ENCODE measurements around the gene ACTBL2.
"Not testable (repeated sequence)": the region's sequence is repeated elsewhere in the genome, so short reads cannot be mapped to it uniquely, and the experiment has no call there.

The ACTBL2 gene

DNA sequence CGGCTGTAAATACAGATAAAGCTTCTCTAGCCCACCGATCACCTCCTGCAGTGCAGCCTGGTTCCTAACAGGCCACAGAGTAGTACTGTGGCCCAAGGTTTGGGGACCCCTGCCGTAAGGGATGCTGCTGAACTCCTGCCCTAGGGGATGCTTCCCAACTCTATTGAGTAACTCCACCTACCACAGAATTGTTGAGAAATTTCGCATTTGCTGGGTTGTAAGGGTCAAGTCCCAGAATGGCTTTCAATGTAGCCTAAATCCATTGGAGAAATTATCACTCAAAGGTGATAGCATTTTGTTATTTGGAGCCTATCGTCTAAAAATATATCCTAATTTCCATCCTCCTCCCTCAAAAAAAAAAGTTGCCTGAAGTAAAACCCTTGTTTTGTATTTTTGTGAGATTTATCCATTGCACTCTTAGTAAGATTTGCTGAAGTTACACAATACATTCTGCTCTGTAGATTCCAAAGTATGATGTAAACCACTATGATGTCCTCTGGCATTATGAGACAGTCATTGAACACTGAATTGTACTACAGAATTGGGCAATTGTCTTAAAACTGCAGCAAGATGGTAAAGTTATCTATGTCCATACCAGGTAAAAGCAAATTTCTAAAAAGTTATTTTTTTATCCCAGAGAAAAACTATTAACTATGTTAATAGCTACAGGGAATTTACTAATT is 14.0 kb downstream of the ACTBL2 start:
- DNase-seq (no peak), ATAC-seq (no peak)
- no peak overlapping the region for H3K4me3 Mint-ChIP-seq
- H3K27ac Mint-ChIP-seq, result no peak overlapping the region
- no peaks in the 10 kb centered on the region for H3K9me3 Mint-ChIP-seq
- peaks cover 12% of the 10 kb centered on the region for H3K27me3 Mint-ChIP-seq
- no peaks in the 10 kb centered on the region for H3K4me1 Mint-ChIP-seq

- H3K27ac Mint-ChIP-seq, result no peak overlapping the region
- peaks cover 19% of the 10 kb centered on the region for H3K27me3 Mint-ChIP-seq
- H3K9me3 Mint-ChIP-seq, result no peaks in the 10 kb centered on the region
- ATAC-seq (no peak), DNase-seq (no peak)
- H3K4me3 Mint-ChIP-seq, result no peak overlapping the region
- H3K4me1 Mint-ChIP-seq, result no peaks in the 10 kb centered on the region
Observed at GRCh38 chr5:57466544-57466943, 16.1 kb downstream of the ACTBL2 start.

DNA sequence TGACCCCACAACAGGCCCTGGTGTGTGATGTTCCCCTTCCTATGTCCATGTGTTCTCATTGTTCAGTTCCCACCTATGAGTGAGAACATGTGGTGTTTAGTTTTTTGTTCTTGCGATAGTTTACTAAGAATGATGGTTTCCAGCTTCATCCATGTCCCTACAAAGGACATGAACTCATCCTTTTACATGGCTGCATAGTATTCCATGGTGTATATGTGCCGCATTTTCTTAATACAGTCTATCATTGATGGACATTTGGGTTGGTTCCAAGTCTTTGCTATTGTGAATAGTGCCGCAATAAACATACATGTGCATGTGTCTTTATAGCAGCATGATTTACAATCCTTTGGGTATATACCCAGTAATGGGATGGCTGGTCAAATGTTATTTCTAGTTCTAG is 22.6 kb downstream of the ACTBL2 start:
- H3K4me3 Mint-ChIP-seq, H3K27ac Mint-ChIP-seq, H3K9me3 Mint-ChIP-seq, H3K4me1 Mint-ChIP-seq, ATAC-seq, DNase-seq, H3K27me3 Mint-ChIP-seq: not testable (repeated sequence)

DNA sequence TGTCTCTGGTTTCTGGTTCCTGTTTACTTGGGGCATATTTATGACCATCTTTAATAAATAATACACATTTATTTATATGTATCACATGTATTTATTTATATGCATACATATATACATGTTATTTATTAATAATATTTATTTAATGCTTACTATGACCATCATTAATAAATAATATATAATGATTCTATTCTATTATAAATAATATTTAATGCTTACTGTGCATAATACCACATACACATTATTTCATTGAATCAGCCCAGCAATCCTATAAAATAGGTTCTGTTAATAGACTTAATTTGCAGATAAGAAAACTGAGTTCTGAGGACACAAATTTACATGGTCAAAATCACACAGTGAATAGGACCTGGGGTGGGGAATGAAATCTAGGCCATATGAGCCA is 24.2 kb downstream of the ACTBL2 start:
- Mint-ChIP-seq H3K27me3 (peaks cover 7% of the 10 kb centered on the region), H3K4me1 (no peaks in the 10 kb centered on the region), H3K9me3 (no peaks in the 10 kb centered on the region), H3K4me3 (no peak overlapping the region), H3K27ac (no peak overlapping the region)
- ATAC-seq (no peak), DNase-seq (no peak)

DNA sequence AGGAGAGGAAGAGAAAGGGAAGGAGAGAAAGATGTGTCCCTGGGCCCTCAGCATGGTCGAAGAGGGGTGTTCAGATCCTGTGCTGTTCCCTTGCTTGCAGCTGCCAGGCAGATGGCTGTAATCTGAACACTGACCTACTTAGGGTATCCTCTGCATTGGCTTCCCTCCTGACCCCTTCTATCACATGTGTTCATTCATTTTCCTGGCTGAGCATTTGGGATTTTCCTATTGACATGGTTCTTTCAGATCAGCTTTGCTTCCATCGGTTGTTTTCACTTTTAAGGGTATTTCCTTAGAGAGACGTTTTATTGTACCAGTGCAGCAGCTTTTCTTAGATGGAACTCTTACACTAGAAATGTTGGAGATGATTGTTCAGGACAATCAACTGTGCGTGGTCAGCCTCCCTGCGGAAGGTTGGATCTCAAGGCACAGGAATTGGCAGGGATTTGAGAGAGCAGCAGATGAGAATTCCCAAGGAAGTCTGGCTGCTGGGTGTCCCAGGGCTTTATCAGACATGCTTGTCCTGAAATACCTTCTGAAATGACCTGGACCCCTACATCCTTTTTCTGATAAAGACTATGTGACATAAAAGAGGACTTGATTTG is 26.0 kb downstream of the ACTBL2 start:
- no peak for DNase-seq
- Mint-ChIP-seq H3K27me3 (no peaks in the 10 kb centered on the region), H3K27ac (no peak overlapping the region)

GRCh38 chr5:57455511-57456455 is 26.8 kb downstream of the ACTBL2 start:
- DNase-seq, result no peak
- no peaks in the 10 kb centered on the region for H3K4me1 Mint-ChIP-seq

More for the DNA sequence above, 26.0 kb downstream of the ACTBL2 start:
- Mint-ChIP-seq H3K4me1 (no peaks in the 10 kb centered on the region), H3K4me3 (no peak overlapping the region), H3K9me3 (no peaks in the 10 kb centered on the region)
- ATAC-seq, result no peak

DNA sequence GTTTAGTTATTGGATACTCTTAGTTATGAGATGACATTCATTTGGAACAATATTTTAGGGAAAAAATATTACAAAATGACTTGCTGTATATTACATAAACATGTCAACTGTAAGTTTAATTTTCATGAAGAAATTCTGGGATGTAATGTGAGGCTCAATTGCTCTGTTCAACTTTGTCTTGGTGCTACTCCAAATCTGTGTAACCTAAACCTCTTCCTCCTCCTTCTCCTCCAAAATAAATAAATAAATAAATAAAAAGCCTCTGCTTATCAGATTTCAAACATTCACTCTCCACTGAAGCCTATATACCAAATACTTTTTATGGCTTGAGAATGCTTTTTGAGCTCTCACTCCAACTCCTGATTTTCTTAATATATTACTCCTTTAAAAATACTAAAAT is 27.7 kb downstream of the ACTBL2 start:
- no peak for ATAC-seq
- Mint-ChIP-seq H3K4me1 (no peaks in the 10 kb centered on the region), H3K4me3 (no peak overlapping the region), H3K27ac (no peak overlapping the region), H3K9me3 (no peaks in the 10 kb centered on the region), H3K27me3 (no peaks in the 10 kb centered on the region)
- DNase-seq, result no peak

More at GRCh38 chr5:57455511-57456455, 26.8 kb downstream of the ACTBL2 start:
- Mint-ChIP-seq H3K27ac (peak overlapping the region in 1 of 2 donors; percentile 27), H3K4me3 (no peak overlapping the region), H3K27me3 (no peaks in the 10 kb centered on the region), H3K9me3 (no peaks in the 10 kb centered on the region)
- no peak for ATAC-seq

DNA sequence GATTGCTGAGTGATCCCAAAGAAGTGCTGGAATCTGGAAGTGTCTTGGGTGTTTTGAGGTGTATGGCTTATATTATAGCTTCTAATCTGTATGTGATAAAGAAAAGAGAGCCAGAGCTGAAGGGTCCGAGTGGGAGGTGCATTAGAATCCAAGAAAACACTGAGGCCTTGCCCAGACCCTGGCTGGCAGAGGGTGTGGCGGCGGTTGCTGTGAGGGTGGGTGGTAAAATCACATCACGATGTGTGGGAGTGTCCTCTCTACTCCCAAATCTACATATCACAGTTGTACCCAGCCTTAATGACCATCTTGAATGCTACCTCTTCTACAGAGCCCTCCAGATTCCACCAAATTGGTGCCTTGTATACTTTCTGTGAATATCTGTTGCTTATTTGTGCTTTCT is 28.9 kb downstream of the ACTBL2 start:
- Mint-ChIP-seq H3K4me3 (no peak overlapping the region), H3K4me1 (no peaks in the 10 kb centered on the region), H3K27ac (no peak overlapping the region)

DNA sequence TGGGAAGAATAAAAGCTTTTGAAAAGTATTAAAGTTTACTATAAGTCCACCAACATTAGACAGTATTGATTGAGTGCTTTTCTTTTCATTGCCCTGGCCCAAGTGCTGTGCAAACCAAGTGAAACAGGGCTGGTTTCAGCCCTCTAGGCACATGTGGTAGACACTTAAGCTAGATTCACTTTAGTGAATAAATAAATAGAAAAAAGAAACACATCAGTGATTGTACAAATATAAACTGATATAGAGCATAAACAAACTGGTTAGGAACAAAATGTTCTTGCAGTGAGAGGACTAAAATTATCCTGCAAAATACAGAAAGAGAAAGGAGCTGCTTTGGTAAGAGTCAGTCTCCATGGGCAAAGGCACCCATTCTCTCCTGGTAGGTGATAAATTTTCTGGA is 29.7 kb downstream of the ACTBL2 start:
- DNase-seq (no peak), ATAC-seq (no peak)
- Mint-ChIP-seq H3K4me3 (no peak overlapping the region), H3K4me1 (no peaks in the 10 kb centered on the region), H3K9me3 (no peaks in the 10 kb centered on the region), H3K27ac (no peak overlapping the region), H3K27me3 (no peaks in the 10 kb centered on the region)

More for the DNA sequence above, 28.9 kb downstream of the ACTBL2 start:
- no peaks in the 10 kb centered on the region for H3K9me3 Mint-ChIP-seq
- H3K27me3 Mint-ChIP-seq, result no peaks in the 10 kb centered on the region
- ATAC-seq (no peak), DNase-seq (no peak)

DNA sequence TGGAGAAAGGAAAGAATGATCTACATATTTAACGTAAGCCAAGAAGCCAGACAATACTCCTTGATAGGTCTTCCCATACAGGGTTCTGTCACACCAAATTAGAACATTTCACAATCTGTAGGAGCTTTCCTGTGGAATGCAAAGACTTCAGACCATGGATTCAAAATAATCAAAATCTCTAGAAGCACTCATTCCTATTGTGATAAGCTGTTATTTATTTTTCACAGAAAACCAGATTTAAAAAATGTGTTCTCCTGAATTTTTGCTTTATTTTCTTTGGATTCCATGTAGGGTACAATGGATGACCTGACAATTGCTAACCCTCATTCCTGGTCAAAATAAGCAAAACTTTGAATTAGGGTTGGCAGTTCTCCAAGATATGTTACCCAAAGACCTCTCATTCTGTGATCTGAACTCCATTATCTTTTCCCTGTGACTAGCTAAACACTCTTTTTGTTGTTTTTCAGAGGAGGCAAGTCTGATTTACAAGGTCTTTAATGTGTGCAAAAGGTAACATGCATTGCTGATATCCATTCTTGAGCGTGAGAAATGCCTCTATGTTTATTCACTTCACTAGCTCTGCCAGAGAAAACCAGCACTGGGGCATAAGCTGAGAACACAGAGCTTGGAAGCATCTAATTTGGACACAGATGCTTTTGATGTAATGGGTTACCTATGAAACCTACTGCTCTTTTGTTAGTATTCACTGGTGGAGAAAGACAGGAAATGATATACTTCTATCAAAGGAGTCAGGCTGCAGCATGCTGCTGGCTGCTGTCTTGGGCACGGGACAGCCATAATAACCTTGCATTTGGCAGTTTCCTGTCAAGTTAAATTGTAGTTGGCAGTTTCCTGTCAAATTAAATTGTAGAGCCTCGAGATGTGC is 31.4 kb downstream of the ACTBL2 start:
- H3K4me3 Mint-ChIP-seq, result no peak overlapping the region
- DNase-seq (no peak), ATAC-seq (no peak)
- H3K27me3 Mint-ChIP-seq, result no peaks in the 10 kb centered on the region
- no peak overlapping the region for H3K27ac Mint-ChIP-seq
- H3K4me1 Mint-ChIP-seq, result no peaks in the 10 kb centered on the region
- H3K9me3 Mint-ChIP-seq, result no peaks in the 10 kb centered on the region

GRCh38 chr5:57448751-57449150 is 33.9 kb downstream of the ACTBL2 start:
- no peak overlapping the region for H3K4me3 Mint-ChIP-seq
- no peak for ATAC-seq
- H3K4me1 Mint-ChIP-seq, result no peaks in the 10 kb centered on the region
- no peak overlapping the region for H3K27ac Mint-ChIP-seq
- H3K9me3 Mint-ChIP-seq, result no peaks in the 10 kb centered on the region
- no peak for DNase-seq
- peaks cover 18% of the 10 kb centered on the region for H3K27me3 Mint-ChIP-seq

DNA sequence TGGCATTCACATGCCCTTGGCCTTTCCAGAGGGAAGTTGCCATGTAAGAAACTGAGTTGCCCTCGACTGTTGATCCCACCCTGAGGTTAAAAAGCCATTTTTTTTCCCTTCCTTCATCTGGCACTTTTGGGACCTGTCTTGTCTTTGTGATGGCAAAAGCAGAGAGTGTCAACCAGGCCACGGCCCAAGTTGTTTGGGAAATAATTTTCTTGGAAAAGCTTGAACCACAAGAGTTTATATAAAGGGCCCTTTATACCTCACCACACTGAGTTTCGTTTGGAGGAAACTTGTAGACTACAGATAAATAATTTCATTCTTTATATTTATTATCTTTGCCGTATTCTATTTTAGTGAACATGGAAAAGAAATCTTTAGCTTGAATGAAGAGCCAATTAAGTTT is 34.3 kb downstream of the ACTBL2 start:
- DNase-seq (no peak), ATAC-seq (no peak)
- Mint-ChIP-seq H3K9me3 (no peaks in the 10 kb centered on the region), H3K27ac (no peak overlapping the region), H3K27me3 (peaks cover 22% of the 10 kb centered on the region), H3K4me1 (no peaks in the 10 kb centered on the region), H3K4me3 (no peak overlapping the region)

- Mint-ChIP-seq H3K27ac (no peak overlapping the region), H3K4me3 (no peak overlapping the region), H3K27me3 (peaks cover 24% of the 10 kb centered on the region), H3K4me1 (no peaks in the 10 kb centered on the region), H3K9me3 (no peaks in the 10 kb centered on the region)
- no peak for DNase-seq
- no peak for ATAC-seq
Observed at GRCh38 chr5:57447658-57448057, 35.0 kb downstream of the ACTBL2 start.

DNA sequence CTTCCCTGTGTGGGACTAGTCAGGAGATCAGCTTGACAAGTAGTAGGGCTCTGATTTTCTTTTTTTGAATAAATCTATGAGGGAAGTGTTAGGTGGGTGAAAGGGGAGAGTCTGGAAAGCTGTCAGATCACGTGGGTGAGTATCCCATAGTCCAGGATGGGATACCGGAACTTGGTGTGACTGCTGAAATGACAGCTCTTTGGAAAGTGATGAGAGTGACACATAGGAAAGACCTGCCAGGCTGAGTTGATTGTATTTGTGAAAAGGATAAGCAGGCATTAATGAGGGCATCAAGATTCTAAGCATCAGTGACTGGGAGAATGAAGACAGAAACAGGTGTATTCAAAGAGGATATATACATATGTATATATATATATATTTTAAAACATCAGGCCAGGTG is 35.6 kb downstream of the ACTBL2 start:
- DNase-seq, result no peak
- Mint-ChIP-seq H3K27ac (no peak overlapping the region), H3K4me1 (no peaks in the 10 kb centered on the region), H3K27me3 (peaks cover 24% of the 10 kb centered on the region), H3K9me3 (no peaks in the 10 kb centered on the region), H3K4me3 (no peak overlapping the region)
- no peak for ATAC-seq

DNA sequence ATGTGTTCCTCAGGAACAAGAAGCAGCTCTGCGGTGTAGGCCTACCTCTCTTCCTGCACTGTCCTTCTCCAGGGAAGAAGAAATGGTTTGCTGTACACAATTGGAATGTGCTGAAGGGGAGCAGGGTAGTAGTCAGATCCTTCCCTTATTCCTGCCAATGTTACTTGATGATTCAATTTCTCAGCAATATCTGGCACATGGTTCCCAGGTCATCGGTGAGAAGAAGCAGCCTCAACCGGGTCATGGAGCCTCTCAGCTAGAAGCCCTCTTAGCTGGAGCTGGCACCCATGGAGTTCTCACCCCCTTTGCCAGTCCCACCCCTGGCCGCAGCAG is 36.9 kb downstream of the ACTBL2 start:
- no peaks in the 10 kb centered on the region for H3K9me3 Mint-ChIP-seq
- no peak overlapping the region for H3K4me3 Mint-ChIP-seq
- H3K27me3 Mint-ChIP-seq, result peaks cover 24% of the 10 kb centered on the region

More for the DNA sequence above, 36.9 kb downstream of the ACTBL2 start:
- ATAC-seq (no peak), DNase-seq (no peak)
- no peaks in the 10 kb centered on the region for H3K4me1 Mint-ChIP-seq
- no peak overlapping the region for H3K27ac Mint-ChIP-seq

Measured in stimulated activated naive CD8-positive, alpha-beta T cell treated with anti-CD3 and anti-CD28 coated beads, Interleukin-15, amount 100 ng/mL, for 72 hours (primary cell).